ENCODE results near the gene FOXQ1.

DNA sequence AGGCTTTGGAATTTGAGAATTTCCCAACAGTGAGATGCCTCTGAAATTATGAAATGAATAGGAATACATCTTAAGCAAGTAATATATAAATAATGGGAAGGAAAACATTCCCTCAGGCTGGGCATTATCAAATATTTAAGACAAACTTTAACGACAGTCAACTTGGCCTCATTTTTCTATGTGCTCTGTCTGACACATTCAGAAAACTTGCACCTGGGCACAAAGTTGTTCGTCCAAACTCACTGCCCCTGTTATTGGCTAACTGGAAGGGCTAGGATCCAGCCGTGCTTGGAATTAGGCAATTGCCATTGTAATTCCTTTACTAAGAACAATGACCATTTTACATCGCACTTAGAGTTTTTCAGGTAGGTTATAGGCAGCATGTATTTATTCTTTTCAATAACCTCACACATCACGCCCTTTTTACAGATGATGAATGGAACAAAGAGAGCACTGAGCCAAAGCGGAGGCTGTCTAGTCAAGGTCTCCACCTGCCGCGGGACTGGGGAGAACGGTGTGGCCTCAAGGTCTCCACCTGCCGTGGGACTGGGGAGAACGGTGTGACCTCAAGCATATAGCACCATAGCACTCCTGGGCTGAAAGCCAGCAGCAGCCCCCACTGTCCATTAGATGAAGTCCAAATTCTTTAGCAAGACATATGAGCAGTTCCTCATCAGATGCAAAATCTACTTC is 40.7 kb upstream of the FOXQ1 start:
- TF ChIP-seq POLR2A (IDR thresholded peaks at IDR 0.05; ENCODE audit: low read depth, low read length), result no peak
- TF ChIP-seq POLR2AphosphoS5 (IDR thresholded peaks at IDR 0.05; ENCODE audit: low read depth, low read length), result no peak
- no peak for TF ChIP-seq TAF1 (IDR thresholded peaks at IDR 0.05; ENCODE audit: low read depth, low read length)
- TF ChIP-seq SPI1 (IDR thresholded peaks at IDR 0.05; ENCODE audit: low read depth, low read length), result no peak
